MCF 10A (cell line): ENCODE measurements around the gene RPS8. TPM values are rescaled to one million over a fixed set of nuclear protein-coding genes. Genes with fewer than 3 reads are reported as not detected.

Source experiments
- BruUV-seq: library from RNA; stranded (reverse); fragments of 400-500 nt; replicated peaks from 2 replicates; lab custom pipeline; 2021; lab: Mats Ljungman, UMichigan
- CTCF ChIA-PET: fragments of 300-600 bp; sonication (Branson Sonifier 250); formaldehyde crosslinking; extraction: SDS; loops from one replicate; lab custom pipeline; 2021; ENCODE audit warnings: antibody characterized with exemption, inconsistent platforms; lab: Yijun Ruan, JAX
- POLR2A ChIA-PET: fragments of 300-600, 350-650 bp; sonication (Branson Sonifier 250); formaldehyde crosslinking; extraction: SDS; loops from one replicate; lab custom pipeline; 2020; ENCODE audit warnings: antibody characterized with exemption, inconsistent platforms; lab: Yijun Ruan, JAX
- DNase-seq: peaks from one replicate; pipeline ENCODE4 v3.0.0-alpha.2; 2018; ENCODE audit not compliant: unreplicated experiment
- H3K27ac Mint-ChIP-seq: one replicate; pipeline ENCODE4 v1.8.0; 2022; ENCODE audit warnings: mild to moderate bottlenecking, low read depth, mixed read lengths; ENCODE audit not compliant: unreplicated experiment
- H3K27me3 Mint-ChIP-seq: one replicate; pipeline ENCODE4 v1.8.0; 2022; ENCODE audit warnings: mixed read lengths; ENCODE audit not compliant: insufficient read depth, unreplicated experiment
- H3K36me3 Mint-ChIP-seq: one replicate; pipeline ENCODE4 v1.8.0; 2022; ENCODE audit warnings: mild to moderate bottlenecking, moderate library complexity, mixed read lengths; ENCODE audit not compliant: insufficient read depth, unreplicated experiment
- H3K4me1 Mint-ChIP-seq: one replicate; pipeline ENCODE4 v1.8.0; 2022; ENCODE audit warnings: mixed read lengths; ENCODE audit not compliant: insufficient read depth, unreplicated experiment
- H3K4me3 Mint-ChIP-seq: one replicate; pipeline ENCODE4 v1.8.0; 2022; ENCODE audit warnings: mild to moderate bottlenecking, moderate library complexity, mixed read lengths; ENCODE audit not compliant: unreplicated experiment
- H3K9me3 Mint-ChIP-seq: one replicate; pipeline ENCODE4 v1.8.0; 2022; ENCODE audit warnings: mixed read lengths; ENCODE audit not compliant: unreplicated experiment
- intact Hi-C: fragments of 100-400 bp; cut with micrococcal nuclease; formaldehyde crosslinking; loops from 2 replicates; pipeline ENCODE4 v1.14.1; 2022
- total RNA-seq: library from RNA; stranded (reverse); gene quantifications from 2 replicates; pipeline ENCODE4 v1.2.3, GENCODE V29; 2022
- TF ChIP-seq, protein P1 (sequence below): fragments of 200-600 bp; IDR thresholded peaks from one replicate; pipeline ENCODE4 v1.8.0; 2022; ENCODE audit warnings: antibody characterized with exemption, mild to moderate bottlenecking; ENCODE audit not compliant: unreplicated experiment

Gene RPS8
- total RNA-seq, 1 experiment from 2014 or later = 2,454 TPM

DNA sequence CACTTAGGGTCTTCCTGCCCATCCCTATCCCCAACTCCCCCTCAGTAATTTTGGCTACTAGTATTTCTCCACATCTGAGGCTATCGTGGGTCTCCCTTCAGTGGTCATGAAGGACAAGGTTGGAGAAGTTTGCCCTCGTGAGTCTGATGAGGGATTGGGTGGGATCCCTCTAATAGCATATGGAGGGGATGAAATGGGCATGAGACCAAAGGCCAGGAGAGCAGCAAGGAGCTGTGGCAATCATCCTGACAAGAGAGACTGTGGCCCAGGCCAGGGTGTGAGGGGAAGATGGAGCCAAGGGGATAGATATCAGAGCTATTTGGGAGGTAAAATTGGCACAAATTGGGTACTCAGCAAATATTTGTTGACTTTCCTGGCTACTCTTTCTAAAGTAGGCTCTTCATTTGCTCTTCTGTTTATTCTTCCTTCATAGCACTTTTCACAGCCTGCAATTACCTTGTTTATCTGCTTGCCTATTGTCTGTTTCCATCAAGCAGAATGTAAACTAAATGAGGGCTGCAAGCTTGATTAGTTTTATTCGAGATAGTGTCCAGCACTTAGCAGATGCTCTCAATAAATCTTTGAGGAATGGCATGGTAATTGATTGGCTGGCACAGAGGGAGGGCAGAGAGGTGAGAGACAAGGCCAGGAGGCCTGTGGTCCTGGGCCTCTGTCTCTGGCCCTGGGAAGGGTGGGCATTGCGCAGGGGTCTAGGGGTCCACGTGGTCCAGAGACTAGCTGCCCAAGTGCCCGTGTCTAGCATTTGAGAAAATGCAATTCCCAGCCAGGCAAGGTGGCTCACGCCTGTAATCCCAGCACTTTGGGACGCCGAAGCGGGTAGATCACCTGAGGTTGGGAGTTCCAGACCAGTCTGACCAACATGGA lies 23.4 kb downstream of the RPS8 start:
- peak overlapping the region; percentile 100 for H3K27ac Mint-ChIP-seq
- no peaks in the 10 kb centered on the region for H3K9me3 Mint-ChIP-seq
- ChIA-PET CTCF (interaction anchor here (0.6 to 1.1 kb wide), 7 partner anchors 8 to 138 kb away, joined by 3 to 9 read pairs (median 3); no protein-coding TSS in a partner anchor), POLR2A (interaction anchor here (0.6 to 4.5 kb wide), 7 partner anchors 13 to 723 kb away, joined by 3 to 50 read pairs (median 6); partner anchors contain the start of genes HECTD3, PRDX1, RPS8 and UROD)
- no peaks in the 10 kb centered on the region for H3K27me3 Mint-ChIP-seq
- H3K4me1 Mint-ChIP-seq = peaks cover 24% of the 10 kb centered on the region
- H3K36me3 Mint-ChIP-seq = peaks cover 24% of the 10 kb centered on the region
- no TSS peak for BruUV-seq
- H3K4me3 Mint-ChIP-seq = no peak overlapping the region
- DNase-seq = no peak
- intact Hi-C loops = loop anchor here (2.0 kb wide), 1 partner anchor 20 kb away; no protein-coding TSS in a partner anchor
- TF ChIP-seq, protein P1, sequence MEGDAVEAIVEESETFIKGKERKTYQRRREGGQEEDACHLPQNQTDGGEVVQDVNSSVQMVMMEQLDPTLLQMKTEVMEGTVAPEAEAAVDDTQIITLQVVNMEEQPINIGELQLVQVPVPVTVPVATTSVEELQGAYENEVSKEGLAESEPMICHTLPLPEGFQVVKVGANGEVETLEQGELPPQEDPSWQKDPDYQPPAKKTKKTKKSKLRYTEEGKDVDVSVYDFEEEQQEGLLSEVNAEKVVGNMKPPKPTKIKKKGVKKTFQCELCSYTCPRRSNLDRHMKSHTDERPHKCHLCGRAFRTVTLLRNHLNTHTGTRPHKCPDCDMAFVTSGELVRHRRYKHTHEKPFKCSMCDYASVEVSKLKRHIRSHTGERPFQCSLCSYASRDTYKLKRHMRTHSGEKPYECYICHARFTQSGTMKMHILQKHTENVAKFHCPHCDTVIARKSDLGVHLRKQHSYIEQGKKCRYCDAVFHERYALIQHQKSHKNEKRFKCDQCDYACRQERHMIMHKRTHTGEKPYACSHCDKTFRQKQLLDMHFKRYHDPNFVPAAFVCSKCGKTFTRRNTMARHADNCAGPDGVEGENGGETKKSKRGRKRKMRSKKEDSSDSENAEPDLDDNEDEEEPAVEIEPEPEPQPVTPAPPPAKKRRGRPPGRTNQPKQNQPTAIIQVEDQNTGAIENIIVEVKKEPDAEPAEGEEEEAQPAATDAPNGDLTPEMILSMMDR = no peak

DNA sequence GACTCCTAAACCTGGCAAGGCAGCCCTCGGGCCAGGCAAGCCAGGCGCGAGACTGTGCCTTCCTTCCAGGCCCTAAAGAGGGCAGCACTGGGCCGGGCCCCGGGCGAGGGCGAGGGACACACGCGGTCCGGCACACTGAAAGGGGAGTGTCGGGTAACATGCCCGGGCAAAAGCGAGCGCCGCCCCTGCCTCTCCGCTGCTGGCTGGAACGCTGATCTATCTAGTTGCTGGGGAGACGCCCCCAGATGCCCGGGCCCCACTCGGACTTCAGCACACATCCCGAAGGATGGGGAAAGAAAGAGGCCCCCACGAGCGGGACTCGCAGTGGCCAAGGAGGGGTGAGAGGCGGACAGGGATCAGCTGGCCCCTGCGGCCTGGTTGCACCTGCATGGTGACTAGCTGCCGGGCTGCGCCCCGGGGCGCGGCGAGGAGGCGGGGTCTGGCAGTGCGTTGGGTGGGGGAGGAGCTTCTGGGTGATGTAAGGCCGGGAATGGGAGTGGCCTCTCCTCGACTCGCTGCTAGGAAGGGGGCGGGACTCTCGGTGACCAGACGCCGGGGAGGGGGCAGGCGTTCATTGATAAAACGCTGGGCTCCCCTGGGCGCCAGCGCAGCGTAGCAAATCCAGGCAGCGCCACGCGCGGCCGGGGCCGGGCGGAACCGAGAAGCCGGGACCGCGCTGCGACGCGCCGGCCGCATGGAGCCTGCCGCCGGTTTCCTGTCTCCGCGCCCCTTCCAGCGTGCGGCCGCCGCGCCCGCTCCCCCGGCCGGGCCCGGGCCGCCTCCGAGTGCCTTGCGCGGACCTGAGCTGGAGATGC lies 24.6 kb downstream of the RPS8 start, which contains the start of gene PLK3:
TSS of gene PLK3 (plus strand) at position 608 of the 815 bp plus-strand sequence. CDS start at position 695, 87 bp downstream.
- Mint-ChIP-seq H3K9me3 (no peaks in the 10 kb centered on the region), H3K4me3 (peak within 1 kb of the TSS; percentile 86), H3K27ac (peak within 1 kb of the TSS; percentile 100), H3K27me3 (no peaks in the 10 kb centered on the region), H3K4me1 (peaks cover 23% of the 10 kb centered on the region), H3K36me3 (peaks cover 36% of the 10 kb centered on the region)
- ChIA-PET POLR2A (interaction anchor here (0.5 to 4.5 kb wide), 27 partner anchors 8 to 1289 kb away, joined by 3 to 51 read pairs (median 5); partner anchors contain the start of genes BTBD19, HECTD3, KIF2C and RNU5D-1), CTCF (interaction anchor here (0.6 to 1.2 kb wide), 9 partner anchors 19 to 620 kb away, joined by 3 to 9 read pairs (median 3); partner anchors contain the start of gene HECTD3)
- no TSS peak for BruUV-seq
- TF ChIP-seq, protein P1 = peak; percentile 85
- DNase-seq = peak; percentile 97
- intact Hi-C loops = loop anchor here (2.0 kb wide), 1 partner anchor 19 kb away; no protein-coding TSS in a partner anchor

DNA sequence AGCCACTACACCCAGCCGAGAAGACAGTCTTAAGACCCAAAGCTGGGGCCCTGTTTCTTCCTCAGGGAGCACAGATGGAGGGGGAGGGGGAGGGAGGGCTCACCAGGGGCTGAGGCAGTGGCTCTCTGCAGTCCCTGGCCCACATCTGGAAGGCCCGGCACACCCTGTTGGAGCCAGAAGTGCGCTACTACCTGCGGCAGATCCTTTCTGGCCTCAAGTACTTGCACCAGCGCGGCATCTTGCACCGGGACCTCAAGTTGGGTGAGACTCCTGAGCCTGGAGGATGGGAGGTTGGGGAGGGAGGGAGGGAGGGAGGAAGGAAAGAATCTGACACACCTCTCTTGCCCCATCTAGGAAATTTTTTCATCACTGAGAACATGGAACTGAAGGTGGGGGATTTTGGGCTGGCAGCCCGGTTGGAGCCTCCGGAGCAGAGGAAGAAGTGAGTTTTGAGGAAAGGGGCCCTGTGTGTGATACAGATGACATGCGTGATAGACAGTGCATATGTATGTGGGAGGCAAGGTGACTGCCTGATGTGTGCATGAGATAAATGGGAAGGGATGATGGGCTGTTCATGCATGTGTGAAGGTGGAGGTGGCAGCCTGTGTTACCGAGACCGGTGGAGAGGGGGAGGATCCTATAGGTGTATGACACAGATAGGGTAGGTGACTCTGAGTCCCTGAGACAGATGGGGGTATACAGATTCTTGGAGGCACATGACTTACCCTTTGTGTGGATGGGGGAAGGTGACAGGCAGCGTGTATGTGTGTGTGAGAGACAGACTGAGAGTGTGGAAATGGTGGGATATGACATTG lies 26.4 kb downstream of the RPS8 start:
- Mint-ChIP-seq H3K36me3 (peaks cover 49% of the 10 kb centered on the region), H3K27ac (peak overlapping the region; percentile 93), H3K9me3 (no peaks in the 10 kb centered on the region), H3K4me3 (peak overlapping the region; percentile 86), H3K27me3 (no peaks in the 10 kb centered on the region), H3K4me1 (peaks cover 29% of the 10 kb centered on the region)
- TF ChIP-seq, protein P1 = no peak
- DNase-seq = peak; percentile 76
- intact Hi-C loops = no loop called here
- BruUV-seq = no TSS peak
- CTCF ChIA-PET = interaction anchor here (0.6 kb wide), 1 partner anchor 121 kb away, joined by 4 read pairs; no protein-coding TSS in a partner anchor
- POLR2A ChIA-PET = interaction anchor here (1.8 to 4.5 kb wide), 8 partner anchors 7 to 210 kb away, joined by 7 to 51 read pairs (median 18); partner anchors contain the start of genes HECTD3, RNU5D-1, RPS8 and UROD
